GM19467 (cell line): ENCODE data around the gene PHC2.

Experiments used
- ATAC-seq: cut with Tn5 transposase; IDR thresholded peaks from one replicate; pipeline ENCODE4 v1.9.1; 2021; ENCODE audit warnings: mild to moderate bottlenecking, moderate library complexity; ENCODE audit not compliant: unreplicated experiment

PHC2 gene, protein sequence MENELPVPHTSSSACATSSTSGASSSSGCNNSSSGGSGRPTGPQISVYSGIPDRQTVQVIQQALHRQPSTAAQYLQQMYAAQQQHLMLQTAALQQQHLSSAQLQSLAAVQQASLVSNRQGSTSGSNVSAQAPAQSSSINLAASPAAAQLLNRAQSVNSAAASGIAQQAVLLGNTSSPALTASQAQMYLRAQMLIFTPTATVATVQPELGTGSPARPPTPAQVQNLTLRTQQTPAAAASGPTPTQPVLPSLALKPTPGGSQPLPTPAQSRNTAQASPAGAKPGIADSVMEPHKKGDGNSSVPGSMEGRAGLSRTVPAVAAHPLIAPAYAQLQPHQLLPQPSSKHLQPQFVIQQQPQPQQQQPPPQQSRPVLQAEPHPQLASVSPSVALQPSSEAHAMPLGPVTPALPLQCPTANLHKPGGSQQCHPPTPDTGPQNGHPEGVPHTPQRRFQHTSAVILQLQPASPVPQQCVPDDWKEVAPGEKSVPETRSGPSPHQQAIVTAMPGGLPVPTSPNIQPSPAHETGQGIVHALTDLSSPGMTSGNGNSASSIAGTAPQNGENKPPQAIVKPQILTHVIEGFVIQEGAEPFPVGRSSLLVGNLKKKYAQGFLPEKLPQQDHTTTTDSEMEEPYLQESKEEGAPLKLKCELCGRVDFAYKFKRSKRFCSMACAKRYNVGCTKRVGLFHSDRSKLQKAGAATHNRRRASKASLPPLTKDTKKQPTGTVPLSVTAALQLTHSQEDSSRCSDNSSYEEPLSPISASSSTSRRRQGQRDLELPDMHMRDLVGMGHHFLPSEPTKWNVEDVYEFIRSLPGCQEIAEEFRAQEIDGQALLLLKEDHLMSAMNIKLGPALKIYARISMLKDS

DNA sequence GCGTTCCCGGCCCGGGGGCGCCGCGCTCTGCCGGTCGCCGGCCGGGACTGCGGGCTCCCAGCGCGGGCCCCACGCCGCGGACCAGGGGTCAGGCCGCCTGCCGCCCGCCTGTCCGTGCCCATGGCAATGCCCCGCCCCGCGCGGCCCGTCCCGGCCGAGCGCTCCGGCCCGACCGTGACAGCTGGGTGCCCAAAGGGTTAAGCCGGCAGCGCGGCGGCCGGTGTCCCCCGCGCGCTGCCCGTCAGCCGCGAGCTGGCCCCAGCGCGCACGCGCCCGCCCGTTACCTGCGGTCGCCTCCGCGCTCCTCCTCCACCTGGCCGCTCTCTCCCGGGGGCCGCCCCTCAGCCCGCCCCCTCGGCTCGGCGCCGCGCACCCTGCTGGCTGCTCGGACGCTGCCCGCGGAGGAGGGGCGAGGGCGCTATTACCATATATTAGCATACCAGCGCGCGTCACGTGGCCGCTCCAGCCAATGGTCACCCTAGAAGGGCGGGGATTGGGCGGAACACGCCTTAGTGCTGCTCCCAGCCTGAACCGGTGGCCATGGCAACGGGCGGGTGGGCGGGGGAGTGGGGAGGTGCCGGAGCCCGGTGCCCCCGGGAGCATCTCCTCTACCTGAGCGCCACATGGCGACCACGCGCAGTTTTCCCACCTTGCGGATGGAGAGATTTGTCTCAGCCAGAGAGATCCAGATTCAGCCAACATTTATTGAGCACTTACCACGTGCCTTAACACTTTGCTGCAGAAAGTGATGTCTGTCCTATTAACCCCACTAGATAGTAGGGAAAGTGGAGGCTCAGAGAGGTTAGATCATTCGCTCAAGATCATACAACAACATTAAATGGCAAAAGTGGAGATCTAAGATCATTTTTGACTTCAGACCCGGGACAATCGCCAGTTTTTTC, at the start of gene PHC2:
Gene PHC2 (minus strand): TSS at position 404 of the 902 bp plus-strand sequence. CDS start 55,556 bp downstream, outside the sequence.
- peak; percentile 91 for ATAC-seq

DNA sequence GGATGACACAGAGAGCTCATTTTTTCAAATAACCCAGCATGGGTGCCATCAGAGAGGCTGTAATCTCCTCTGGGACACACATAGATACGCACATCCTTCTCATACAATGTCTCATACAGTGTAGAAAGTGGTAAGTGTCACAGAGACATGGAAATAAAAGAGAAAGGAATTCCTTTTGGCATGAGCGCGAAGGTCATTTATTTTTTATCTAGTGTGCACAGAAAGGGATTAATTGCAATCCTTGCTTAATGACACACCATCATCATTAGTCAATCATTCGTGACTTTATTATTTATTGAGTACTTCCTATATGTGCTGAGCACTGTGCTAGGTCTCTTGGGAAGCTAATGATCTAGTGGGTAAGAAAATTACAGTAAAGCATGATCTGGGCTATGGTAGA, 46.6 kb upstream of the PHC2 start:
- ATAC-seq, result no peak

DNA sequence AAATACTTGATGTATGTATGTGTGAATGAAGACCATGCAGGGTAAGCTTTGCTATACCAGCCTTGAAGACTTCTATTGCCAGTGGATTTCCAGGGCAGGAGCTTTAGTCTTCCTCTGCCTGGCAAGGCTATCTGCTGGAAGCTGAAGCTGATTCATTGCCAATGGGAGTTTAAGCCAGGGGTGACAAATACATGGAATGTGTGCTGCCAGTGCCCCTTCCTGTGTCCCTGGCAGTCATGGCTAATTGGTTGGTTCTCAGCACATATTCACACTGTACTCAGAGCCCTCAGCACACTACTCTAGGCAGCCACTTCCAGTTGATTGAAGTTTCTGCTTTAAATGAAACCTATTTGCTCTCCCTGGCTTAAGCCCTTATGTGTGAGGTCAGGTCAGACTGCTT, 43.0 kb upstream of the PHC2 start:
- ATAC-seq, result no peak

DNA sequence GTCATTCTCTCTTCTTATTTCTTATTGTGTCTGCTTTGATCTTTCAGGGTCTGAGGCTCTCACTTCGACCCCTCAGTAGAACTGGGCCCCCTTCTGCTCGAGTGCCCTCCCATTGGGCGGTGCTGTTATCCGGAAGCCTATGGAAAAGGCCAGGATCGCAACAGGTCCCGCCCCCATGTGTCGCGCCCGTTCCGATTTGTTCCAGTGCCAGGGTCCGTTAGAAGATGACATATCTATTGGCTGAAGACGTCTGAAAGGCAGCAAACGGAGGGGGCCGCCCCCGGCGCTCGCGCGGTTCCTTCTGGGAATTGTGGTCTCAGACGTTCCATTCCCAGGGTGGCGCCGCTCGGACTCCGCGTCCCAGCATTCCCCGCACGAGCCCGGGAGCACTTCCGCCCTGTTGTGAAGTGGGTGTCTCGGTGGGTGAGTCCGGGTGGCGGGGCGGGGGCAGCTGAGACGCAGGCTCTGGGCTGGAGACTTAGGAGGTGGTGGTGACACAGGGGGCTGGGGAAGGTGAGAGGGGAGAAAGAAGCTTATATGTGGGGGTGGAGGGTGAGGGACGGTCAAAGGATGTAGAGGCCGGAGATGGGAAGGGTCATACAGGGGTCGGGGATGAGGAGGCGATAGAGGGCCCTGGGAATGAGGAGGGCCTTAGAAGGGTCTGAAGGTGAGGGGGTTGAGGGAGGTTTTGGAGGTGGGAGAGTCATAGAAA, 41.5 kb upstream of the PHC2 start, which contains the start of gene ZSCAN20:
Gene ZSCAN20 (plus strand): TSS at position 377 of the 712 bp plus-strand sequence. CDS start 6,644 bp downstream, outside the sequence.
- peak; percentile 93 for ATAC-seq

DNA sequence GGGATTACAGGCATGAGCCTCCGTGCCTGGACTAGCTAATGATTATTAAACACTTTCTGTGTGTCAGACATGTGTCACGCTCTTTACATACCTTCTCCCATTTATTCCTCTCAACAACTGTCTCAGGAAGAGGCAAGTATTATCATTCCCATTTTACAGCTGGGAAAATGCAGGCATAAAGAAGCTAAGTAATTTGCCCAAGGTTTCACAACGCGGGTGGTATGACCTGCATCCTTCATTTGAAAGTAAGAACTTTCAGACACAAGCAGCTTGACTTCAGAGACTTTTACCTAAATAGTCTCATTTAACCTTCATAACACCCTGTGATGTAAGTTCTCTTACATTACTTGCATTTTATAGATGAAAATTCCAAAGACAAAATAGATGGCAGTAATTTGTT, 40.5 kb upstream of the PHC2 start:
- no peak for ATAC-seq

DNA sequence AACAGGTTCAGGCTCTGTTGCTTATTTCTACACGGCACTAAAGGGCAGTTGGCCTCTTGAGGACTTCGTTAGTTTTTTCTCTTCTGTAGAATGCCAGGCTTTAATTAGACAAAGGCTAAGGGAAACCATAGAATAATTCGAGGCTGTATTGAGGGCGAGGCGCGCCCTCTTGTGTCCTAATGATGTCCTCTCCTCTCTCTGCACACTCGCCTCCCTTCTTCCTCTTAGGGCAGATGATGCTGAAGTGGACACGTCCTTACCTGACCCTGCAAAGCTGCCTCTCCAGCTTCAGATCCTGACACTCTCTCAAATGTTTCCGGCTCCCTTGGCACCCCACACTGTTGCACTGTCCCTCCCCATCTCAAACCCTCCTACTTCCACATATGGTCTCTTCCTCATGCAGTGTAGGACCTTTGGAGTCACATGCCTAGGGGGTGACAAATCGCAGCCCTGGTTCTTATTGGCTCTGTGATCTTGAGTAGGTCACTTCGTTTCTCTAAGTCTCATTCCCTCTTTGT, 39.7 kb upstream of the PHC2 start:
- no peak for ATAC-seq

DNA sequence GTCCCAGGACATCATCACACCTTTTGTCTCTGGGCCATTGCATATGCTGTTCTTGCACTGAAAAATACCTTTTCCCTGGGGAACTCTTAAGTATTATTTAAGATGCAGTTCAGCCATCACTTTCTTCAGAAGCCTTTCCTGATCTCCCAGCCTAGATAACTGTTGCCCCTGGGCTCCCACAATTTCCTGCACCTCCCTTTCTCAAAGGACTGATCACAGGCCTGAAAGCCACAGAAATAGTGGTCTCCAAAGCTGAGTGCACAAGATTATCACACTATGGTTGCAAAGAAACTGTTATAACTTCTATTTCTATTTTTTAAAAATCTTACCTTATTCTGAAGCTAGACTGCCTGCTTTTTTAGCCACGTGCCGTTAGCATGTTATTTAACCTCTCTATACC, 38.8 kb upstream of the PHC2 start:
- no peak for ATAC-seq

DNA sequence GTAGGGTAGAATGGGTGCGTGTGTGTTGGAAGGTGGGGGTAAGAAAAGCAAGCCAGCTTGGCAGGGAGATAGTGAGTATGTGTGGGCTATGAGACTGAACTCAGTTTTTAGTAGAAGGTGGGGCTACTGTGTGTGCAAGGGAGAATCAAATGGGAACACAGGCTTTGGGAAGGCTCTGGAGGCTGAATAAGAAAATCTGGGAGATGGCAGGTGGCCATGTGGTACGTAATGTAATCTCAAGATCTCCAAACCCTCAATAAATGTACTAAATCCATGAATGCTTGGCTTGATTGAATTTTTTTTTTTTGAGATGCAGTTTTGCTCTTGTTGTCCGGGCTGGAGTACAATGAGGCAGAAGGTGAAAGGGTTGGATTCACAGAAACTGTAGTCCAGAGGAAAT, 38.1 kb upstream of the PHC2 start:
- no peak for ATAC-seq

DNA sequence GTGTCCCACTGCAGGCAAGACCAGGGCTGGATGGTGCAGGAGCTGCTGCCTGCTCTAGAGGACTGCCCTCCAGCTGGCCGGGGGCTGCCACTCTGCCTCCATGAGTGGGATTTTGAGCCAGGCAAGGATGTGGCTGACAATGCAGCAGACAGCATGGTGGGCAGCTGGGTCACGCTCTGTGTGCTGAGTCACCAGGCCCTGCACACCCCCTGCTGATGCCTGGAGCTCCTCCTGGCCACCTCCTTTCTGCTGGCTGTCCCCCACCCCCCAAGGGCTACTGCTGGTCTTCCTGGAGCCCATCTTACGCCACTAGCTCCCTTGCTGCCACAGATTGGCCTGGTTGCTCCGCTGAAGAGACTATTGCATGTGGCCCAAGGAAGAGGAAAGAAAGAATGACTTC, 37.6 kb upstream of the PHC2 start:
- ATAC-seq, result no peak

DNA sequence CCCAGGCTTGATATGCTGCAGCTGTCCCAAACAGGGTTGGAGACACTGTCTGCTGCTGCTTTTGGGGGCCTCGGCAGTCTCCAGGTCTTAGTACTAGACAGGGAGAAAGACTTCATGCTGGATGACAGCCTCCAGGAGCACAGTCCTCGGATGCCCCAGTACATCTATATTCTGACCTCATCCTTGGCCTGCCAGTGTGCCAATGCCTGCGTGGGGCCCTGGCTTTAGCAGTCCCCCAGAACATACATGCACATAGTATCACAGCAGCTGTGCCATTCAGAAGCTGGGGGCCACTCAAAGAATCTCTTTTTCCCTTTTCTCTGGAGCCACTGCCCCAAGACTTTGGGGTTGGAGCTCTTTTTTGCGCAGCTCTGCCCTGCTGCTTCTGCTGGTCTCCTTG, 37.1 kb upstream of the PHC2 start:
- ATAC-seq, result no peak

DNA sequence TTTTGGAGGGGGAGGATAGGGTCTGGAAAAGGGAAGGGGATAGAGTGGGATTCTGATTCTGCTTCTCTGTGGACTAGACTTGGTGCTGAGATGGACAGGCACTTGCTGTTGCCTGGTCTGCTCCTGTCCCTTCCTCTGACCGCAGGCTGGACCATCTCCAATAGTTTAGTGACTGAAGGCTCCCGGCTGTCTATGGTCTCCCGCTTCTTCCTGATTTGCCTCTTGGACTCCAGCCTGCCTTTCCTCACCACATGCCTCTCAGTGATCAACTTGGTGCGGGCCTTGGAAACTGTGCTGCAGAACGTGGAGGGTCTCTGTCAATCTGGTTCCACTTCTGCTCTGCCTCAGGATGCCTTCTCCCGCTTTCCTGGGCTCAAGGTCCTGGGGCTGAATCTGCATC, 35.3 kb upstream of the PHC2 start:
- ATAC-seq, result no peak

DNA sequence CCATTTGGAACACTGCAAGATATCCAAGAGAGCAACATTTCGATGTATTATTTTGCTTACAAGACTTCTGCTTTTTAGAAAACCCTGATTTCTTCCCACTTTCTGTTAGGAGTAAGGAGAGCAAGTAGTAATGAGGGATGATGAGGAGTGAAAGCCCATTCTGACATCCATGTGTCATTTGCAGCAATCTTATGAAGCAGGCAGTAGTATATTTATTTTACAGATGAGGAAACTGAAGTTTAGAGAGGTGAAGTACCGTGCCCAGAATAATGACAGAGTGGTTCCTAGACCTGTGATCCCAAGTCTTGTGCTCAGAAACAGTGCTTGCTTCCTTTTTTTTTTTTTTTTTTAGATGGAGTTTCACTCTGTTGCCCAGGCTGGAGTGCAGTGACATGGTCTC, 34.4 kb upstream of the PHC2 start:
- no peak for ATAC-seq

DNA sequence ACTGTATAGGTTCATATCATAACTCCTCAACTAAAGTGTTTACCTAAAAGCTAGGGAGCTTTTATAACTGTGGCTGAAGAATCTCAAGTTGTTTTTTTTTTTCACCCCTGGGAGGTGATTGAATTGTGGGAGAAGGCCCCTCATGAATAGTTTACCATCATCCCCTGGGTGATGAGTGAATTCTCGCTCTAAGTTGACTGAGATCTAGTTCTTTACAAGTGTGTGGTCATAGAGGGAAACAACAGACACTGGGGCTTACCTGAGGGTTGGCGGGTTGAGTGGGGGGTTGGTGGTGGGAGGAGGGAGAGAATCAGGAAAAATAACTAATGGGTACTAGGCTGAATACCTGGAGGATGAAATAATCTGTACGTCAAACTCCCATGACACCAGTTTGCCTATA, 33.7 kb upstream of the PHC2 start:
- no peak for ATAC-seq

DNA sequence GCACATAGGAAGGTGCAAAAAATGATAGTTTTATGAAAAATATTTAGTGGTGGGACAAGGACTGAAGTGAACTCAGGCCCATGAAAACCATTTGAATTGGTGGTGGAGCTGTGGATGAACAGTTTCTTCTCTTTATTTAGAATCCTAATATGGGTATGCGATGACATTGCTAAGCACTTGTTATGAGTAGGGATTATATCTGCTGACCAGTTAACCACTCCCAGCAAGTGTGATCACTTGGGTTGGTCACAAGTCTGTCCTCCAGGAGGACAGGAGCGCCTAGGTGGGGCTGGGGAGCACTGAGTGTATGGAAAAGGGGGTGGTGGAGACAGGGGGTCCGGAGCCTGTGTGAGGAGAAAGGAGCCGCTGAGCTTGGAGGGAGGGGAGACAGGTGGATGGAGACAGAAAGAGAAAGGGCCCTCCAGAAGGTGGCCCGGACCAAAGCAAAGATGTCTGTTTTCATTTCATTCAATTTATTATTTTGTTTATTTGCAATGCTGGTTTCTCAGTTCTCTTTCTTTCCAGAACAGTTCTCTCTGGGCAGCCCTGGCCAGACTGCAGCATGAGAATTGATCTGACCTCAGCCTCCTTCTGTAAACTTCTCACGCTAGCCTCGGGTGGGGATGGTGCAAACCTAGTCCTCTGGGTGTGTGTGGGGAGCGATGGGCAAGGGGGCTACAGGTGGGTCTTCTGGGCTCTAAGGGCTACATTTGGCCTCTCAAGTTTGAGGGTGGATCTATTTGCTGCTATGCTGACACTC, 31.7 kb upstream of the PHC2 start:
- no peak for ATAC-seq

DNA sequence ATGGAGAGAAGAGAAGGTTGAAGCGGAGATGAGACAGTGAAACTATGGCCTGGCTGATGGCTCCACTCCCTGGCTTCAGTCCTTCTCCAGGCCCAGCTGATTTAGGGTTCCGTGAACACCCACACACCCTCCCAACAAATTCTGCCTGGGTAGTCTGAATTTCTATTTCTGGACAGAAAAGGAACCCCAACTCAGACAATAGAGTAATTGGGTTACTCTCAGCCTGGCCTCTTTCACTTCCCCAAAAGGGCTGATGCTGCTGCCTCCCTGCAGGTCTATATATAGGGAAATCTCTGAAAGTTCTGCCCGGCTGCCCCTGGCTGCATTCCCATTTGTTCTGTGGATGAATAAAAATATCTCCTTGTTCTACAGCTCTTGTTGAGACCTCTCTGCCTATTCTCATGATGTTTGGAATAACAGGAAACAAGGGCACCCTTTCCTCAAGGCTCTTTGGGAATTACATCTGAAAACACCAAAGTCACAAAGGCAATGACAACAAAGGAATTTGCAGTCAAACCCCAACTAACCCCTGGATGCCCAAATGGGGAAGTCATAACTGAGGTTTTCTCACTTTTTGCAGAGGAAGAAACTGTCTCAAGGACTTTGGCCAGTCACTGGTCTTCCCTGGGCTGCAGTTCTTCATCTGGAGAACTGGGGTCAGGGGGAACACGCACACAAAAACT, 30.2 kb upstream of the PHC2 start:
- ATAC-seq, result peak; percentile 47

DNA sequence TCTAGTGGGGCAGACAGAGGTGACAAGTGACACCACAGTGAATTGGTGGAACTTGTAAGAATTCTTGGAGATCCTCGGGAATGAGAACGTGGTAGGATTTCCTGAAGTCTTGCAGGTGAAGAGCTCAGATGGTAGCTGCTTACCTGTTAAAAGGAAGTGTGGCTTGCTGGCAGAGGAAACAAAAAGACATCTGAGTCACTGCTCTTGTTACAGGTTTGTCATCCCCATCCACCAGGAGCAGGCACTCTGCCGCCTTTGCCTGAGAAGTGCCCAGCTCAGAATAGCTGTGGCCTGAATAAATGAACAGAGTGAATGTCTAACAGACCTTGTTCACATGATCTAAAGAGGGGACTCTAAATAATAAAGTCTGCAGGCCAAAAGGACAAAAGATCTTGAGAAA, 29.2 kb upstream of the PHC2 start:
- ATAC-seq, result no peak

DNA sequence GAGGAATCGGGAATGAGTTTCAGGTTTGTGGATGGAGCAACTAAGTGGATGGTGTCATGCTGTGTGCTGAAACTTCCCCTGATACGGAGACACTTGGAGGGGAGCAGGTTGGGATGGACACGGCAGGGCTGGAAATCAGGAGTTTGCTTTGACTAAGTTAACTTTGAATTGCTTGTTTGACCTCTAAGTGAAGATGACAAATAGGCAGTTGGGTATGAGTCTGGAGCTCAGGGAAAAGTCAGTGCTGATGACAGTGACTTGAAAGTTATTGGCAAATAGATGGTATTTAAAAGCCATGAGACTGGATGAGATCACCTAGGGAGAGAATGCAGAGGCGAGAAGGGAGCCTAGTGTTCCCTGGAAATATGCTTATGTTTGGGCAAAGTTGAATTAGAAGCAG, 28.8 kb upstream of the PHC2 start:
- ATAC-seq, result no peak

DNA sequence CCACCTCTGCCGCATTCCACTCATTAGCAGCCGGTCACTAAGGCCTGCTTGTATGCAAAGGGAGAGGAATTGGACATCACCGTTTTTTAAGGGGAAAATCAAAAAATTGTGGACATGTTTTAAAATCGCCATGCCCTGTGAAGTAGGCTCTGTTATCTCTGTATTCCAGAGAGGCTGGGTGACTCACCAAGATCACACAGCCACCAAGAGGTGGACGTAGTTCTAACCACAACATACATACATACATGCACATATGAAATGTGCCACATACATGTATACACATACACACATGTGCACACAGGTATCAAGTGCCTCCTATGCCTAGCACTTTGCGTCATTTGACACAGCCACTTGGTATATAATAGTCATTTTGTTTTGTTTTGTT, 25.6 kb upstream of the PHC2 start:
- no peak for ATAC-seq
